H1 (cell line): ENCODE measurements around the gene NUB1. TPM values are rescaled to one million over a fixed set of nuclear protein-coding genes. Genes with fewer than 3 reads are reported as not detected.

Source experiments
- CTCF ChIA-PET: fragments of 300-600 bp; sonication (Branson Sonifier 250); formaldehyde crosslinking; loops from one replicate; lab custom pipeline; 2021; ENCODE audit not compliant: partially characterized antibody; lab: Charles Lee
- POLR2A ChIA-PET: fragments of 300-600 bp; sonication (Branson Sonifier 250); formaldehyde crosslinking; loops from one replicate; lab custom pipeline; 2021; ENCODE audit warnings: inconsistent platforms; ENCODE audit not compliant: partially characterized antibody; lab: Charles Lee
- DNase-seq, 2 experiments: peaks; one replicate each; pipeline versions ENCODE4 v3.0.0 to v3.0.0-alpha.2; 2010 to 2022; ENCODE audit warnings: low spot score in 2 of 2, low read depth in 1 of 2, mixed read lengths in 1 of 2
- FAIRE-seq: peaks from 2 replicates; lab custom pipeline; 2011; peaks lifted over from hg19 to GRCh38; lab: Jason Lieb, UNC
- H2AFZ ChIP-seq: 2 replicates; pipeline ENCODE4 v1.8.1; 2012; ENCODE audit warnings: low read length, inconsistent platforms
- H2AK5ac ChIP-seq: 2 replicates; pipeline ENCODE4 v1.6.1; 2013; ENCODE audit warnings: low read depth, low read length
- H2BK120ac ChIP-seq: replicated peaks from 2 replicates; pipeline ENCODE3; 2013; ENCODE audit warnings: low read depth, low read length, inconsistent platforms
- H2BK12ac ChIP-seq: 2 replicates; pipeline ENCODE4 v1.6.1; 2013; ENCODE audit warnings: low read depth, low read length
- H2BK15ac ChIP-seq: 2 replicates; pipeline ENCODE4 v1.6.1; 2013; ENCODE audit warnings: low read length
- H2BK20ac ChIP-seq: 2 replicates; pipeline ENCODE4 v1.6.1; 2013; ENCODE audit warnings: low read length
- H2BK5ac ChIP-seq: 2 replicates; pipeline ENCODE4 v1.6.1; 2013; ENCODE audit warnings: low read depth, low read length
- H3K14ac ChIP-seq: 2 replicates; pipeline ENCODE4 v1.6.1; 2013; ENCODE audit warnings: inconsistent platforms; ENCODE audit not compliant: insufficient read length
- H3K18ac ChIP-seq: 2 replicates; pipeline ENCODE4 v1.6.1; 2013; ENCODE audit warnings: low read length; ENCODE audit errors: extremely low read depth
- H3K23ac ChIP-seq: 2 replicates; pipeline ENCODE4 v1.6.1; 2013; ENCODE audit warnings: inconsistent platforms; ENCODE audit not compliant: insufficient read length
- H3K23me2 ChIP-seq: 2 replicates; pipeline ENCODE4 v1.6.1; 2013; ENCODE audit warnings: low read depth, low read length
- H3K27ac ChIP-seq: 2 replicates; pipeline ENCODE4 v1.6.1; 2011; ENCODE audit warnings: low read depth, low read length, inconsistent platforms
- H3K27me3 ChIP-seq, 4 experiments: replicated peaks in 1 of 4; 1 replicate in 1 of 4; 2 replicates in 3 of 4; pipeline versions ENCODE4 v1.6.1 to v1.8.1; 2011 to 2013; ENCODE audit warnings: low read length in 3 of 4, mild to moderate bottlenecking in 3 of 4, inconsistent platforms in 2 of 4, mixed read lengths in 2 of 4, moderate library complexity in 1 of 4; ENCODE audit not compliant: control insufficient read depth in 3 of 4, insufficient read depth in 3 of 4; ENCODE audit errors: extremely low read depth in 1 of 4
- H3K36me3 ChIP-seq, 4 experiments: 2 replicates each; pipeline versions ENCODE4 v1.6.1 to v1.8.1; 2011 to 2013; ENCODE audit warnings: mild to moderate bottlenecking in 4 of 4, low read length in 3 of 4, moderate library complexity in 2 of 4, control low read depth in 1 of 4, inconsistent platforms in 1 of 4; ENCODE audit not compliant: insufficient read depth in 4 of 4, control insufficient read depth in 2 of 4
- H3K4ac ChIP-seq: replicated peaks from 2 replicates; pipeline ENCODE3; 2013; ENCODE audit warnings: low read length, low read depth, mixed read lengths, inconsistent platforms; ENCODE audit not compliant: insufficient read length
- H3K4me1 ChIP-seq, 4 experiments: replicated peaks in 1 of 4; 1 replicate in 1 of 4; 2 replicates in 3 of 4; pipeline versions ENCODE4 v1.6.1 to v1.8.1; 2011 to 2013; ENCODE audit warnings: low read length in 3 of 4, inconsistent platforms in 2 of 4, mixed read lengths in 1 of 4; ENCODE audit not compliant: insufficient read depth in 4 of 4, control insufficient read depth in 3 of 4
- H3K4me2 ChIP-seq, 2 experiments: 2 replicates each; pipeline versions ENCODE4 v1.6.1 to v1.8.1; 2011 to 2013; ENCODE audit warnings: low read depth in 2 of 2, low read length in 2 of 2, control low read depth in 1 of 2, inconsistent platforms in 1 of 2, mild to moderate bottlenecking in 1 of 2; ENCODE audit not compliant: insufficient read depth in 1 of 2
- H3K4me3 ChIP-seq, 4 experiments: fragments of 200-600, 300-600 bp in 1 of 4; sonication (generic), shearing (Covaris generic), sonication (Bioruptor Twin) in 1 of 4; 2 replicates each; pipeline versions ENCODE4 v1.5.1 to v1.8.1; 2011 to 2016; ENCODE audit warnings: low read length in 4 of 4, low read depth in 3 of 4, control low read depth in 2 of 4, inconsistent platforms in 2 of 4, mild to moderate bottlenecking in 2 of 4, mixed read lengths in 1 of 4, moderate library complexity in 1 of 4; ENCODE audit not compliant: insufficient read depth in 2 of 4; ENCODE audit errors: extremely low read depth in 1 of 4
- H3K56ac ChIP-seq: replicated peaks from 2 replicates; pipeline ENCODE3; 2013; ENCODE audit warnings: low read depth, mild to moderate bottlenecking, mixed read lengths, low read length, inconsistent platforms; ENCODE audit not compliant: insufficient read length
- H3K79me1 ChIP-seq: 2 replicates; pipeline ENCODE4 v1.6.1; 2013; ENCODE audit warnings: low read depth, low read length, control low read depth
- H3K79me2 ChIP-seq, 2 experiments: 2 replicates each; pipeline versions ENCODE4 v1.6.1 to v1.8.1; 2012 to 2013; ENCODE audit warnings: low read length in 2 of 2, mild to moderate bottlenecking in 2 of 2, inconsistent platforms in 1 of 2; ENCODE audit not compliant: insufficient read depth in 2 of 2, control insufficient read depth in 1 of 2
- H3K9ac ChIP-seq, 4 experiments: replicated peaks in 1 of 4; 1 replicate in 1 of 4; 2 replicates in 3 of 4; pipeline versions ENCODE4 v1.6.1 to v1.8.1; 2011 to 2013; ENCODE audit warnings: low read depth in 3 of 4, low read length in 3 of 4, control low read depth in 2 of 4, mild to moderate bottlenecking in 2 of 4, moderate library complexity in 2 of 4, inconsistent platforms in 1 of 4; ENCODE audit errors: extremely low read depth in 1 of 4
- H3K9me3 ChIP-seq, 2 experiments: 2 replicates each; pipeline versions ENCODE4 v1.6.1 to v1.8.1; 2012 to 2013; ENCODE audit warnings: mild to moderate bottlenecking in 2 of 2, moderate library complexity in 2 of 2, control low read depth in 1 of 2, inconsistent platforms in 1 of 2, low read depth in 1 of 2, low read length in 1 of 2, mixed read lengths in 1 of 2; ENCODE audit not compliant: insufficient read depth in 2 of 2
- H4K20me1 ChIP-seq, 2 experiments: replicated peaks in 1 of 2; 2 replicates each; pipeline versions ENCODE3 to v1.8.1; 2011 to 2013; ENCODE audit warnings: inconsistent platforms in 2 of 2, low read length in 2 of 2, mild to moderate bottlenecking in 1 of 2; ENCODE audit not compliant: insufficient read depth in 2 of 2, control insufficient read depth in 1 of 2
- H4K5ac ChIP-seq: 2 replicates; pipeline ENCODE4 v1.6.1; 2013; ENCODE audit warnings: low read length, low read depth, mixed read lengths, inconsistent platforms; ENCODE audit not compliant: insufficient read length
- H4K8ac ChIP-seq: 2 replicates; pipeline ENCODE4 v1.8.0; 2013; ENCODE audit warnings: mild to moderate bottlenecking, moderate library complexity, low read length, inconsistent platforms; ENCODE audit not compliant: insufficient read depth; ENCODE audit errors: extremely low read depth
- H4K91ac ChIP-seq: replicated peaks from 2 replicates; pipeline ENCODE3; 2013; ENCODE audit warnings: low read length, mixed read lengths, inconsistent platforms; ENCODE audit not compliant: insufficient read length
- BRCA1 ChIP-seq: IDR thresholded peaks from 2 replicates; pipeline ENCODE4 v1.6.1; 2012; ENCODE audit warnings: low read depth, low read length, improper control_type of control experiment
- CHD2 ChIP-seq: IDR thresholded peaks from 2 replicates; pipeline ENCODE4 v1.6.1; 2012; ENCODE audit warnings: low read length, improper control_type of control experiment
- HDAC2 ChIP-seq, 2 experiments: fragments of 300-600 bp in 1 of 2; sonication (generic) in 1 of 2; IDR thresholded peaks; 2 replicates each; pipeline ENCODE4 v1.6.1; 2011 to 2012; ENCODE audit warnings: low read depth in 2 of 2, low read length in 2 of 2, mild to moderate bottlenecking in 2 of 2, moderate library complexity in 2 of 2, borderline replicate concordance in 1 of 2, inconsistent platforms in 1 of 2
- POLR2A ChIP-seq, 2 experiments: IDR thresholded peaks; 1 replicate in 1 of 2; 2 replicates in 1 of 2; pipeline ENCODE4 v1.6.1; 2011; ENCODE audit warnings: low read depth in 2 of 2, low read length in 2 of 2, mild to moderate bottlenecking in 2 of 2; ENCODE audit errors: control extremely low read depth in 1 of 2
- RBBP5 ChIP-seq: IDR thresholded peaks from 2 replicates; pipeline ENCODE4 v1.7.1; 2012; ENCODE audit warnings: low read depth, mild to moderate bottlenecking, inconsistent platforms, low read length, moderate library complexity, borderline replicate concordance
- WGBS, 2 experiments: shearing (Covaris generic) in 1 of 2; methylation state at CpG; one replicate each; pipeline versions ENCODE4 v1.1.6 to v1.1.7; 2013 to 2015; ENCODE audit warnings: low lambda C conversion rate in 2 of 2, mixed read lengths in 2 of 2, inconsistent platforms in 1 of 2, low coverage in 1 of 2, missing lambda C conversion rate in 1 of 2; ENCODE audit not compliant: insufficient replicate concordance in 2 of 2, insufficient coverage in 1 of 2, insufficient read length in 1 of 2; ENCODE audit errors: extremely low coverage in 1 of 2, missing lambda C conversion rate in 1 of 2; 5-methylcytosine and 5-hydroxymethylcytosine counted together
- polyA plus RNA-seq, 7 experiments: library from polyadenylated mRNA; depleted of rRNA in 3 of 7; stranded (reverse) in 5 of 7; unstranded in 2 of 7; fragments of >200 nt in 5 of 7; fragments of 200-250 nt in 2 of 7; gene quantifications; 1 replicate in 5 of 7; 2 replicates in 1 of 7; 4 replicates in 1 of 7; pipeline versions ENCODE4 v1.2.1 to v1.2.3, GENCODE V29; 2011 to 2013; ENCODE audit warnings: missing spikeins in 2 of 7, mixed read lengths in 2 of 7
- total RNA-seq: library from RNA; stranded (reverse); fragmentation: NEBNext Ultra II Directional; extraction: Animal tissue kit (Norgen Biotek cat#: 25700); gene quantifications from 2 replicates; pipeline ENCODE4 v1.2.1, GENCODE V29; 2021

Gene NUB1
- total and polyA plus RNA-seq, 2 of the 8 experiments (the other 6 are each of a cell fraction or from before 2014, with no cell fraction given), result 22.1 to 43.5 TPM

DNA sequence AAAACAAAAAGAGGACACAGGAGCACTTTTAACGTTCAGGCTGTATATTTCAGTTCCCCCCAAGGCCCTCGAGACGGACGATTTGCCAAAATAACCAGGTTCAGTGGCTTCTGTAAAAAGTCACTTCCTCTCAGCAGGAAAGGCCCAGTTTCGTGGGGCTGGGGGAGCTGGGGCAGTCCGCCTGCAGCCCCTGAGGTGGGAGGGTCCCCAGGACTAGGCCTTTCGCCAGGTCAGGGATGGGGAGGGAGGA lies 39.4 kb downstream of the NUB1 start:
- Histone ChIP-seq H2AK5ac (no peak overlapping the region), H2BK12ac (no peak overlapping the region), H3K23me2 (peaks cover 14% of the 10 kb centered on the region; the same call in 1 of the 2 replicates), H3K56ac (no peak overlapping the region), H4K8ac (no peak overlapping the region), H3K4me3 (peak overlapping the region; percentile 25 to 57 (median 38); a peak in 6 of 8 replicates), H3K9ac (no peak overlapping the region; a peak in 1 of 7 replicates), H3K14ac (no peak overlapping the region), H3K4me2 (peak overlapping the region; percentile 80 to 87), H2BK5ac (no peak overlapping the region), H4K20me1 (peaks cover 0 to 2% of the 10 kb centered on the region in 2 experiments), H3K27ac (no peak overlapping the region), H3K4me1 (peaks cover 0 to 30% (median 8%) of the 10 kb centered on the region in 4 experiments; a peak in 6 of 7 replicates), H3K9me3 (no peaks in the 10 kb centered on the region), H3K36me3 (peaks cover 0 to 13% (median under 1%) of the 10 kb centered on the region in 4 experiments; a peak in 3 of 8 replicates), H3K27me3 (peaks cover 8 to 27% (median 22%) of the 10 kb centered on the region in 4 experiments), H3K4ac (peak overlapping the region; percentile 61), H2AFZ (0 out of 2 replicates have a peak overlapping the region, but pooled peaks have one; percentile 12), H2BK120ac (no peak overlapping the region), H3K23ac (no peak overlapping the region), H2BK20ac (no peak overlapping the region), H3K79me2 (no peaks in the 10 kb centered on the region), H2BK15ac (no peak overlapping the region), H4K5ac (no peak overlapping the region), H3K79me1 (no peaks in the 10 kb centered on the region), H3K18ac (peak overlapping the region; percentile 60; the same call in 1 of the 2 replicates), H4K91ac (peak overlapping the region; percentile 6)
- DNase-seq (peak in 1 of 2 experiments; percentile 69), FAIRE-seq (no peak)
- CTCF ChIA-PET, result interaction anchor here (0.7 to 16.9 kb wide), 6 partner anchors 13 to 177 kb away, joined by 3 to 185 read pairs (median 5); no protein-coding TSS in a partner anchor
- no peak for TF ChIP-seq RBBP5
- no peak for TF ChIP-seq CHD2
- TF ChIP-seq POLR2A (IDR thresholded peaks at IDR 0.05; ENCODE audit: control extremely low read depth in 1 of 2, low read depth in 2 of 2, low read length in 2 of 2), result no peak
- TF ChIP-seq HDAC2 (IDR thresholded peaks at IDR 0.05; ENCODE audit: borderline replicate concordance in 1 of 2, low read depth in 2 of 2, low read length in 2 of 2), result 0 out of 4 replicates have a peak, but pooled peaks of 1 of the 2 experiments have one; percentile 27
- no peak for TF ChIP-seq BRCA1
- POLR2A ChIA-PET, result interaction anchor here (0.7 to 1.4 kb wide), 5 partner anchors 14 to 74 kb away, joined by 3 to 4 read pairs (median 3); partner anchors contain the start of genes CRYGN and NUB1
- 3% methylated on average over 7 of the region's 7 CpGs; no CpG with 5 or more reads in 1 of the 2 experiments for WGBS, 2 experiments
